HepG2 (cell line): Measurements from ENCODE around the gene MTA3. TPM values are rescaled to one million over a fixed set of nuclear protein-coding genes. Genes with fewer than 3 reads are reported as not detected.
A peak's percentile ranks its signal among the peaks of the same experiment; 100 is the strongest.

ENCODE experiments used
- KDM2A ChIP-seq: sonication (generic); formaldehyde crosslinking; IDR thresholded peaks from 2 replicates; pipeline ENCODE4 v1.4.0; 2020; ENCODE audit warnings: low read depth, missing genetic modification reagents, borderline replicate concordance
- MTF1 ChIP-seq: sonication (generic); formaldehyde crosslinking; IDR thresholded peaks from 2 replicates; pipeline ENCODE4 v1.5.0; 2020; ENCODE audit warnings: missing genetic modification reagents
- NFATC3 ChIP-seq: sonication (generic); formaldehyde crosslinking; IDR thresholded peaks from 2 replicates; pipeline ENCODE4 v1.5.1; 2020; ENCODE audit warnings: mild to moderate bottlenecking, missing genetic modification reagents
- PHF5A ChIP-seq: IDR thresholded peaks from one replicate; pipeline ENCODE4 v1.6.1; 2018; ENCODE audit warnings: low read depth, missing genetic modification reagents; ENCODE audit not compliant: unreplicated experiment
- POLR2A ChIP-seq, 2 experiments: IDR thresholded peaks; 2 replicates each; pipeline ENCODE4 v1.6.1; 2011; ENCODE audit warnings: low read depth in 2 of 2, low read length in 2 of 2, mild to moderate bottlenecking in 1 of 2, moderate library complexity in 1 of 2; ENCODE audit not compliant: insufficient read depth in 1 of 2
- RELA ChIP-seq: sonication (generic); formaldehyde crosslinking; IDR thresholded peaks from 2 replicates; pipeline ENCODE4 v1.4.0; 2020; ENCODE audit warnings: missing genetic modification reagents
- SOX13 ChIP-seq, 3 experiments: fragments of 450-650 bp in 1 of 3; sonication (generic) in 1 of 3; formaldehyde crosslinking in 1 of 3; IDR thresholded peaks in 2 of 3; conservative IDR thresholded peaks in 1 of 3; 2 replicates each; pipeline versions ENCODE4 v1.5.0 to v1.6.1; 2016 to 2020; ENCODE audit warnings: antibody characterized with exemption in 1 of 3, mild to moderate bottlenecking in 1 of 3, missing compliant biosample characterization in 1 of 3, missing genetic modification reagents in 1 of 3, moderate library complexity in 1 of 3
- WIZ ChIP-seq: sonication (generic); formaldehyde crosslinking; IDR thresholded peaks from 2 replicates; pipeline ENCODE4 v1.5.1; 2020; ENCODE audit warnings: mild to moderate bottlenecking, missing genetic modification reagents
- ZFP1 ChIP-seq: IDR thresholded peaks from 2 replicates; pipeline ENCODE4 v1.6.1; 2016
- ZNF33B ChIP-seq: sonication (generic); formaldehyde crosslinking; IDR thresholded peaks from 2 replicates; pipeline ENCODE4 v1.5.1; 2020; ENCODE audit warnings: mild to moderate bottlenecking, missing genetic modification reagents
- polyA plus RNA-seq, 8 experiments: library from polyadenylated mRNA; depleted of rRNA in 3 of 8; stranded (reverse) in 7 of 8; unstranded in 1 of 8; fragments of >200 nt; fragmentation: Illumina TruSeq in 4 of 8; extraction: Trizol in 4 of 8; gene quantifications; 2 replicates each; pipeline versions ENCODE4 v1.2.1 to v1.2.3, GENCODE V29; 2011 to 2016; ENCODE audit warnings: low read depth in 4 of 8, missing spikeins in 1 of 8, mixed read lengths in 1 of 8; ENCODE audit not compliant: insufficient read depth in 1 of 8
- total RNA-seq, 5 experiments: library from RNA; depleted of rRNA; stranded (reverse); fragments of >200 nt; fragmentation: Illumina TruSeq; extraction: Trizol; gene quantifications; 2 replicates each; pipeline ENCODE4 v1.2.3, GENCODE V29; 2016; ENCODE audit warnings: low read depth in 1 of 5
- TF ChIP-seq, protein P1 (sequence below): sonication (generic); formaldehyde crosslinking; IDR thresholded peaks from 2 replicates; pipeline ENCODE4 v1.5.1; 2020; ENCODE audit warnings: mild to moderate bottlenecking, missing genetic modification reagents, borderline replicate concordance
- TF ChIP-seq, protein P2 (sequence below): sonication (generic); formaldehyde crosslinking; IDR thresholded peaks from 2 replicates; pipeline ENCODE4 v1.5.1; 2020; ENCODE audit warnings: mild to moderate bottlenecking, moderate library complexity, missing genetic modification reagents
- TF ChIP-seq, protein P3 (sequence below): sonication (generic); formaldehyde crosslinking; IDR thresholded peaks from 2 replicates; pipeline ENCODE4 v1.8.1; 2023; ENCODE audit warnings: mild to moderate bottlenecking, missing genetic modification reagents
- TF ChIP-seq, protein P4 (sequence below): sonication (generic); formaldehyde crosslinking; IDR thresholded peaks from 2 replicates; pipeline ENCODE4 v1.4.0; 2020; ENCODE audit warnings: missing genetic modification reagents
- TF ChIP-seq, protein P5 (sequence below): sonication (generic); formaldehyde crosslinking; IDR thresholded peaks from 2 replicates; pipeline ENCODE4 v1.4.0; 2020; ENCODE audit warnings: missing genetic modification reagents, mild to moderate bottlenecking, borderline replicate concordance

The MTA3 gene
- total and polyA plus RNA-seq, 2 of the 13 experiments (the other 11 are each of a cell fraction or from before 2014, with no cell fraction given) = 48.8 to 77.8 TPM

DNA sequence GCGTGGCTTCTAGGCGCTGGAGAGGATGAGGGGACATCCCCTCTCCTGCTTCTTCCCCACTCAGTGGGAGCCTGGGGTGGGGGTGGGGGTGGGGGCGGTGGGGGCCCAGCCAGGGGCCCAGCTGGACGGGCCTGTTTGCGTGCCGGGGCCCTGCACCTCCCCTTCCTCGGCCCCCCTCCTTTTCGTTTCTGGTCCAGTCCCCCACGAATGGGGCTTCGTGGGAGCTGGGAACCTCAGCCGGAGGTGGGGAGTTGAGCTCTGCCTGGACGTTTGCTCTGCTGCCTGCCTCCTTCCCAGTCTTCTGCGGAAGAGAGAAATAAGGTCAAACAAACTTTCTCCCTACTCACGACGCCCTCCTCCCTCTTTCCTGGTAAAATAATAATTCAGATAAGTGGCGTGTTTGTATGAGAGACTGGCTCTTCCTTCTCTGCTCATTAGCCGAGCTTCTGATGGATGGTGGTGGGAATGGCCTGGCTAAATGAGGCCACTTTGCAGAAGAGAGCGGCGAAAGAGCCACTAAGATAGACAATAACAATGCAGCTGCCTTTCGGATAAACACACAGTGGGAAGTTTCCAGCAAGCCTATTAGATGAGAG, 782 bp downstream of the MTA3 start (continued):
- TF ChIP-seq, protein P1, sequence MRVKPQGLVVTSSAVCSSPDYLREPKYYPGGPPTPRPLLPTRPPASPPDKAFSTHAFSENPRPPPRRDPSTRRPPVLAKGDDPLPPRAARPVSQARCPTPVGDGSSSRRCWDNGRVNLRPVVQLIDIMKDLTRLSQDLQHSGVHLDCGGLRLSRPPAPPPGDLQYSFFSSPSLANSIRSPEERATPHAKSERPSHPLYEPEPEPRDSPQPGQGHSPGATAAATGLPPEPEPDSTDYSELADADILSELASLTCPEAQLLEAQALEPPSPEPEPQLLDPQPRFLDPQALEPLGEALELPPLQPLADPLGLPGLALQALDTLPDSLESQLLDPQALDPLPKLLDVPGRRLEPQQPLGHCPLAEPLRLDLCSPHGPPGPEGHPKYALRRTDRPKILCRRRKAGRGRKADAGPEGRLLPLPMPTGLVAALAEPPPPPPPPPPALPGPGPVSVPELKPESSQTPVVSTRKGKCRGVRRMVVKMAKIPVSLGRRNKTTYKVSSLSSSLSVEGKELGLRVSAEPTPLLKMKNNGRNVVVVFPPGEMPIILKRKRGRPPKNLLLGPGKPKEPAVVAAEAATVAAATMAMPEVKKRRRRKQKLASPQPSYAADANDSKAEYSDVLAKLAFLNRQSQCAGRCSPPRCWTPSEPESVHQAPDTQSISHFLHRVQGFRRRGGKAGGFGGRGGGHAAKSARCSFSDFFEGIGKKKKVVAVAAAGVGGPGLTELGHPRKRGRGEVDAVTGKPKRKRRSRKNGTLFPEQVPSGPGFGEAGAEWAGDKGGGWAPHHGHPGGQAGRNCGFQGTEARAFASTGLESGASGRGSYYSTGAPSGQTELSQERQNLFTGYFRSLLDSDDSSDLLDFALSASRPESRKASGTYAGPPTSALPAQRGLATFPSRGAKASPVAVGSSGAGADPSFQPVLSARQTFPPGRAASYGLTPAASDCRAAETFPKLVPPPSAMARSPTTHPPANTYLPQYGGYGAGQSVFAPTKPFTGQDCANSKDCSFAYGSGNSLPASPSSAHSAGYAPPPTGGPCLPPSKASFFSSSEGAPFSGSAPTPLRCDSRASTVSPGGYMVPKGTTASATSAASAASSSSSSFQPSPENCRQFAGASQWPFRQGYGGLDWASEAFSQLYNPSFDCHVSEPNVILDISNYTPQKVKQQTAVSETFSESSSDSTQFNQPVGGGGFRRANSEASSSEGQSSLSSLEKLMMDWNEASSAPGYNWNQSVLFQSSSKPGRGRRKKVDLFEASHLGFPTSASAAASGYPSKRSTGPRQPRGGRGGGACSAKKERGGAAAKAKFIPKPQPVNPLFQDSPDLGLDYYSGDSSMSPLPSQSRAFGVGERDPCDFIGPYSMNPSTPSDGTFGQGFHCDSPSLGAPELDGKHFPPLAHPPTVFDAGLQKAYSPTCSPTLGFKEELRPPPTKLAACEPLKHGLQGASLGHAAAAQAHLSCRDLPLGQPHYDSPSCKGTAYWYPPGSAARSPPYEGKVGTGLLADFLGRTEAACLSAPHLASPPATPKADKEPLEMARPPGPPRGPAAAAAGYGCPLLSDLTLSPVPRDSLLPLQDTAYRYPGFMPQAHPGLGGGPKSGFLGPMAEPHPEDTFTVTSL (CRISPR knock-in tag) = no peak
- TF ChIP-seq, protein P2, sequence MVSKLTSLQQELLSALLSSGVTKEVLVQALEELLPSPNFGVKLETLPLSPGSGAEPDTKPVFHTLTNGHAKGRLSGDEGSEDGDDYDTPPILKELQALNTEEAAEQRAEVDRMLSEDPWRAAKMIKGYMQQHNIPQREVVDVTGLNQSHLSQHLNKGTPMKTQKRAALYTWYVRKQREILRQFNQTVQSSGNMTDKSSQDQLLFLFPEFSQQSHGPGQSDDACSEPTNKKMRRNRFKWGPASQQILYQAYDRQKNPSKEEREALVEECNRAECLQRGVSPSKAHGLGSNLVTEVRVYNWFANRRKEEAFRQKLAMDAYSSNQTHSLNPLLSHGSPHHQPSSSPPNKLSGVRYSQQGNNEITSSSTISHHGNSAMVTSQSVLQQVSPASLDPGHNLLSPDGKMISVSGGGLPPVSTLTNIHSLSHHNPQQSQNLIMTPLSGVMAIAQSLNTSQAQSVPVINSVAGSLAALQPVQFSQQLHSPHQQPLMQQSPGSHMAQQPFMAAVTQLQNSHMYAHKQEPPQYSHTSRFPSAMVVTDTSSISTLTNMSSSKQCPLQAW (CRISPR knock-in tag) = no peak
- no peak for TF ChIP-seq PHF5A (CRISPR knock-in tag)
- TF ChIP-seq POLR2A (IDR thresholded peaks at IDR 0.05; ENCODE audit: insufficient read depth in 1 of 2, low read depth in 2 of 2, low read length in 2 of 2) = peak in 1 of 2 experiments; percentile 52; a peak in 1 of 4 replicates
- no peak for TF ChIP-seq SOX13 (IDR thresholded peaks at IDR 0.05)
- TF ChIP-seq SOX13 (CRISPR knock-in tag; conservative IDR thresholded peaks at IDR 0.05 in 1 of 2, IDR thresholded peaks at IDR 0.05 in 1 of 2) = 0 out of 4 replicates have a peak, but pooled peaks of 1 of the 2 experiments have one; percentile 40
- TF ChIP-seq, protein P3, sequence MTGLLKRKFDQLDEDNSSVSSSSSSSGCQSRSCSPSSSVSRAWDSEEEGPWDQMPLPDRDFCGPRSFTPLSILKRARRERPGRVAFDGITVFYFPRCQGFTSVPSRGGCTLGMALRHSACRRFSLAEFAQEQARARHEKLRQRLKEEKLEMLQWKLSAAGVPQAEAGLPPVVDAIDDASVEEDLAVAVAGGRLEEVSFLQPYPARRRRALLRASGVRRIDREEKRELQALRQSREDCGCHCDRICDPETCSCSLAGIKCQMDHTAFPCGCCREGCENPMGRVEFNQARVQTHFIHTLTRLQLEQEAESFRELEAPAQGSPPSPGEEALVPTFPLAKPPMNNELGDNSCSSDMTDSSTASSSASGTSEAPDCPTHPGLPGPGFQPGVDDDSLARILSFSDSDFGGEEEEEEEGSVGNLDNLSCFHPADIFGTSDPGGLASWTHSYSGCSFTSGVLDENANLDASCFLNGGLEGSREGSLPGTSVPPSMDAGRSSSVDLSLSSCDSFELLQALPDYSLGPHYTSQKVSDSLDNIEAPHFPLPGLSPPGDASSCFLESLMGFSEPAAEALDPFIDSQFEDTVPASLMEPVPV = no peak
- no peak for TF ChIP-seq MTF1 (CRISPR knock-in tag)
- no peak for TF ChIP-seq NFATC3 (CRISPR knock-in tag)
- peak; percentile 44; the same call in 1 of the 2 replicates for TF ChIP-seq KDM2A (CRISPR knock-in tag)
- no peak for TF ChIP-seq ZFP1 (CRISPR knock-in tag)
- TF ChIP-seq, protein P4, sequence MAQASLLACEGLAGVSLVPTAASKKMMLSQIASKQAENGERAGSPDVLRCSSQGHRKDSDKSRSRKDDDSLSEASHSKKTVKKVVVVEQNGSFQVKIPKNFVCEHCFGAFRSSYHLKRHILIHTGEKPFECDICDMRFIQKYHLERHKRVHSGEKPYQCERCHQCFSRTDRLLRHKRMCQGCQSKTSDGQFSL (CRISPR knock-in tag) = no peak
- TF ChIP-seq RELA (CRISPR knock-in tag) = no peak
- TF ChIP-seq, protein P5, sequence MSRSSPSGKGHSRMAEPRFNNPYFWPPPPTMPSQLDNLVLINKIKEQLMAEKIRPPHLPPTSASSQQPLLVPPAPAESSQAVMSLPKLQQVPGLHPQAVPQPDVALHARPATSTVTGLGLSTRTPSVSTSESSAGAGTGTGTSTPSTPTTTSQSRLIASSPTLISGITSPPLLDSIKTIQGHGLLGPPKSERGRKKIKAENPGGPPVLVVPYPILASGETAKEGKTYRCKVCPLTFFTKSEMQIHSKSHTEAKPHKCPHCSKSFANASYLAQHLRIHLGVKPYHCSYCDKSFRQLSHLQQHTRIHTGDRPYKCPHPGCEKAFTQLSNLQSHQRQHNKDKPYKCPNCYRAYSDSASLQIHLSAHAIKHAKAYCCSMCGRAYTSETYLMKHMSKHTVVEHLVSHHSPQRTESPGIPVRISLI (CRISPR knock-in tag) = no peak
- no peak for TF ChIP-seq ZNF33B (CRISPR knock-in tag)
- no peak for TF ChIP-seq WIZ
